Endothelial cell of umbilical vein (primary cell): ENCODE results near the gene ARHGEF17. TPM values are rescaled to one million over a fixed set of nuclear protein-coding genes. Genes with fewer than 3 reads are reported as not detected.

Source experiments
- BruUV-seq: library from RNA; stranded (reverse); fragments of 400-500 nt; replicated peaks from 2 replicates; lab custom pipeline; 2021; lab: Mats Ljungman, UMichigan
- CTCF ChIA-PET: fragments of 300-600, 350-600 bp; sonication (Branson Sonifier 250); formaldehyde crosslinking; loops from one replicate; lab custom pipeline; 2021; ENCODE audit warnings: antibody characterized with exemption, inconsistent platforms; lab: Charles Lee
- POLR2A ChIA-PET: fragments of 300-600, 350-600 bp; sonication (Branson Sonifier 250); formaldehyde crosslinking; loops from one replicate; lab custom pipeline; 2021; ENCODE audit warnings: antibody characterized with exemption, inconsistent platforms; lab: Charles Lee
- DNase-seq: peaks from one replicate; pipeline ENCODE4 v3.0.0-alpha.2; 2011; ENCODE audit warnings: low read depth, low spot score
- FAIRE-seq: peaks from 2 replicates; lab custom pipeline; 2011; peaks lifted over from hg19 to GRCh38; lab: Jason Lieb, UNC
- H2AFZ ChIP-seq: 2 replicates; pipeline ENCODE4 v1.6.0; 2012; ENCODE audit warnings: low read depth, low read length, control low read depth, inconsistent platforms
- H3K27ac ChIP-seq: 2 replicates; pipeline ENCODE4 v1.5.1; 2011; ENCODE audit warnings: low read depth, mild to moderate bottlenecking, control low read depth, low read length, moderate library complexity; ENCODE audit not compliant: insufficient read depth
- H3K27me3 ChIP-seq, 2 experiments: 2 replicates each; pipeline versions ENCODE4 v1.6.0 to v1.6.1; 2011; ENCODE audit warnings: low read length in 2 of 2, mixed read lengths in 1 of 2; ENCODE audit not compliant: control insufficient read depth in 2 of 2, insufficient read depth in 2 of 2
- H3K36me3 ChIP-seq, 2 experiments: 2 replicates in 1 of 2; 3 replicates in 1 of 2; pipeline ENCODE4 v1.5.1; 2011; ENCODE audit warnings: low read length in 2 of 2, mild to moderate bottlenecking in 1 of 2, moderate library complexity in 1 of 2; ENCODE audit not compliant: control insufficient read depth in 2 of 2, insufficient read depth in 2 of 2; ENCODE audit errors: extremely low read depth in 1 of 2
- H3K4me1 ChIP-seq: 3 replicates; pipeline ENCODE4 v1.5.1; 2011; ENCODE audit warnings: mild to moderate bottlenecking, low read length; ENCODE audit not compliant: control insufficient read depth, insufficient read depth; ENCODE audit errors: extremely low read depth
- H3K4me2 ChIP-seq: 2 replicates; pipeline ENCODE4 v1.6.1; 2011; ENCODE audit warnings: low read length, control low read depth, mixed read lengths; ENCODE audit not compliant: insufficient read depth
- H3K4me3 ChIP-seq, 3 experiments: fragments of 200-600 bp in 1 of 3; sonication (generic), shearing (Covaris generic) in 1 of 3; replicated peaks in 1 of 3; 2 replicates each; pipeline ENCODE4 v1.5.1; 2011 to 2016; ENCODE audit warnings: control low read depth in 3 of 3, low read length in 3 of 3, mild to moderate bottlenecking in 2 of 3, inconsistent platforms in 1 of 3, low read depth in 1 of 3, moderate library complexity in 1 of 3; ENCODE audit not compliant: insufficient read depth in 1 of 3
- H3K79me2 ChIP-seq: 2 replicates; pipeline ENCODE4 v1.6.0; 2012; ENCODE audit warnings: low read length, inconsistent platforms; ENCODE audit not compliant: control insufficient read depth, insufficient read depth
- H3K9ac ChIP-seq: replicated peaks from 2 replicates; pipeline ENCODE3; 2011; ENCODE audit warnings: low read length, control low read depth; ENCODE audit not compliant: insufficient read depth; ENCODE audit errors: extremely low read depth
- H3K9me1 ChIP-seq: replicated peaks from 3 replicates; pipeline ENCODE4 v1.6.0; 2011; ENCODE audit warnings: mild to moderate bottlenecking, low read length; ENCODE audit not compliant: control insufficient read depth, insufficient read depth; ENCODE audit errors: extremely low read depth
- H3K9me3 ChIP-seq: replicated peaks from 2 replicates; pipeline ENCODE4 v1.5.1; 2012; ENCODE audit warnings: low read length, inconsistent platforms; ENCODE audit not compliant: control insufficient read depth, insufficient read depth
- H4K20me1 ChIP-seq: replicated peaks from 2 replicates; pipeline ENCODE3; 2011; ENCODE audit warnings: mild to moderate bottlenecking, low read length; ENCODE audit not compliant: control insufficient read depth, insufficient read depth; ENCODE audit errors: extremely low read depth
- CTCF ChIP-seq, 2 donors: IDR thresholded peaks; 1 replicate in 1 of 2; 2 replicates in 1 of 2; pipeline ENCODE4 v1.5.1; 2011; ENCODE audit warnings: low read length in 2 of 2, mild to moderate bottlenecking in 2 of 2, moderate library complexity in 2 of 2, control low read depth in 1 of 2, inconsistent platforms in 1 of 2, low read depth in 1 of 2; ENCODE audit not compliant: insufficient read depth in 1 of 2; ENCODE audit errors: extremely low read depth in 1 of 2
- EZH2 ChIP-seq: IDR thresholded peaks from 2 replicates; pipeline ENCODE4 v1.6.1; 2012; ENCODE audit warnings: borderline replicate concordance, low read depth, mild to moderate bottlenecking, moderate library complexity, low read length, inconsistent platforms; ENCODE audit not compliant: severe bottlenecking
- JUN ChIP-seq: IDR thresholded peaks from 2 replicates; pipeline ENCODE4 v1.6.1; 2011; ENCODE audit warnings: borderline replicate concordance, low read depth; ENCODE audit not compliant: insufficient read length, insufficient read depth
- MAX ChIP-seq: IDR thresholded peaks from 2 replicates; pipeline ENCODE4 v1.6.1; 2011; ENCODE audit not compliant: insufficient read depth, insufficient read length
- MYC ChIP-seq: IDR thresholded peaks from one replicate; pipeline ENCODE4 v1.6.1; 2011; ENCODE audit warnings: mild to moderate bottlenecking, low read depth, low read length
- POLR2AphosphoS5 ChIP-seq: IDR thresholded peaks from 2 replicates; pipeline ENCODE4 v1.6.1; 2012; ENCODE audit warnings: low read depth, mild to moderate bottlenecking, control low read depth, low read length, moderate library complexity; ENCODE audit not compliant: insufficient read depth
- dilution Hi-C: fragments of 300-500 bp; cut with MboI; formaldehyde crosslinking; loops from one replicate; pipeline ENCODE4 v1.15.0; 2019; ENCODE audit warnings: low sequenced_read_pairs; ENCODE audit not compliant: extremely low pct_ligation_motif_present
- intact Hi-C: fragments of 100-400 bp; cut with micrococcal nuclease; formaldehyde crosslinking; loops from one replicate; pipeline ENCODE4 v1.10.0; 2022
- polyA plus RNA-seq, 4 experiments: library from polyadenylated mRNA; depleted of rRNA in 3 of 4; stranded (reverse) in 3 of 4; unstranded in 1 of 4; fragments of >200 nt; gene quantifications; 2 replicates each; pipeline versions ENCODE4 v1.2.1 to v1.2.3, GENCODE V29; 2011 to 2012; ENCODE audit warnings: missing spikeins in 1 of 4
- total RNA-seq: library from RNA; stranded (reverse); gene quantifications from 2 replicates; pipeline ENCODE4 v1.2.3, GENCODE V29; 2021

ARHGEF17 gene
- total and polyA plus RNA-seq, 2 donors (not counting 3 experiments of a cell fraction or from before 2014, with no cell fraction given) = 74.9 to 89.9 TPM

- ChIA-PET POLR2A (no interaction called here), CTCF (interaction anchor here (0.9 to 6.2 kb wide), 4 partner anchors 9 to 264 kb away, joined by 3 to 253 read pairs (median 7); no protein-coding TSS in a partner anchor)
- DNase-seq (no peak), FAIRE-seq (no peak)
- H3K27ac ChIP-seq = no peak overlapping the region
- BruUV-seq = no TSS peak
- no peaks in the 10 kb centered on the region for H3K79me2 ChIP-seq
- H3K27me3 ChIP-seq = no peaks in the 10 kb centered on the region
- H3K9me1 ChIP-seq = no peaks in the 10 kb centered on the region
- intact Hi-C loops (no loop called here), dilution Hi-C loops (no loop called here)
- no peak overlapping the region for H3K4me2 ChIP-seq
- no peak overlapping the region for H3K4me3 ChIP-seq
- H3K9ac ChIP-seq = no peak overlapping the region
- H2AFZ ChIP-seq = no peak overlapping the region
- peaks cover 19% of the 10 kb centered on the region for H3K4me1 ChIP-seq
- H4K20me1 ChIP-seq = no peaks in the 10 kb centered on the region
- TF ChIP-seq POLR2AphosphoS5 (no peak), EZH2 (no peak), MYC (no peak), MAX (no peak), CTCF (IDR thresholded peaks at IDR 0.05; ENCODE audit: extremely low read depth in 1 of 2, insufficient read depth in 1 of 2, low read depth in 1 of 2, low read length in 2 of 2) (no peak), JUN (no peak)
- H3K36me3 ChIP-seq = peaks cover 2 to 9% of the 10 kb centered on the region in 2 experiments
- H3K9me3 ChIP-seq = no peaks in the 10 kb centered on the region
Observed at GRCh38 chr11:73396985-73397384, 88.9 kb downstream of the ARHGEF17 start.
